ENCODE results near the gene FTH1. TPM values are rescaled to one million over a fixed set of nuclear protein-coding genes. Genes with fewer than 3 reads are reported as not detected.

Gene FTH1
- total and polyA plus RNA-seq, 2 donors (not counting 1 experiment from before 2014, with no cell fraction given), result 2,219 to 2,789 TPM

- Histone ChIP-seq H3K27ac (ENCODE audit: insufficient read depth, low read length) (no peak overlapping the region), H3K4me2 (ENCODE audit: extremely low read depth, insufficient read depth, low read length) (no peak overlapping the region), H3K27me3 (ENCODE audit: control insufficient read depth, insufficient read depth, low read length) (peaks cover 2% of the 10 kb centered on the region), H3K9me3 (ENCODE audit: control insufficient read depth, insufficient read depth, low read depth, low read length) (no peaks in the 10 kb centered on the region), H3K9ac (ENCODE audit: insufficient read depth, low read length) (no peak overlapping the region), H2AFZ (ENCODE audit: low read length) (no peak overlapping the region), H4K20me1 (ENCODE audit: control insufficient read depth, extremely low read depth, insufficient read depth, low read length) (no peaks in the 10 kb centered on the region), H3K4me1 (ENCODE audit: control insufficient read depth, extremely low read depth, insufficient read depth, low read length) (peaks cover 2% of the 10 kb centered on the region), H3K4me3 (replicated peaks in 1 of 4; ENCODE audit: control extremely low read depth in 1 of 4, insufficient read depth in 1 of 4, low read depth in 3 of 4, low read length in 4 of 4) (no peak overlapping the region), H3K79me2 (ENCODE audit: control insufficient read depth, insufficient read depth, low read length) (no peaks in the 10 kb centered on the region), H3K36me3 (ENCODE audit: control insufficient read depth, insufficient read depth, low read length) (no peaks in the 10 kb centered on the region)
- DNase-seq (ENCODE audit: low read depth in 2 of 2), result no peak
- no peak for TF ChIP-seq CTCF (conservative IDR thresholded peaks at IDR 0.05 in 1 of 2, IDR thresholded peaks at IDR 0.05 in 1 of 2; ENCODE audit: low read depth in 1 of 2, low read length in 2 of 2)
- TF ChIP-seq EZH2 (IDR thresholded peaks at IDR 0.05; ENCODE audit: low read length, missing control alignments), result no peak
Measured at GRCh38 chr11:61946894-61947293, 20.5 kb downstream of the FTH1 start.

GRCh38 chr11:61945191-61945590 lies 22.2 kb downstream of the FTH1 start:
- TF ChIP-seq CTCF (conservative IDR thresholded peaks at IDR 0.05 in 1 of 2, IDR thresholded peaks at IDR 0.05 in 1 of 2; ENCODE audit: low read depth in 1 of 2, low read length in 2 of 2), result no peak
- no peak for TF ChIP-seq EZH2 (IDR thresholded peaks at IDR 0.05; ENCODE audit: low read length, missing control alignments)
- no peak overlapping the region for H3K4me2 ChIP-seq (ENCODE audit: extremely low read depth, insufficient read depth, low read length)
- no peaks in the 10 kb centered on the region for H3K9me3 ChIP-seq (ENCODE audit: control insufficient read depth, insufficient read depth, low read depth, low read length)
- no peak overlapping the region for H3K9ac ChIP-seq (ENCODE audit: insufficient read depth, low read length)
- H3K27me3 ChIP-seq (ENCODE audit: control insufficient read depth, insufficient read depth, low read length), result peaks cover 2% of the 10 kb centered on the region
- H3K27ac ChIP-seq (ENCODE audit: insufficient read depth, low read length), result no peak overlapping the region
- H2AFZ ChIP-seq (ENCODE audit: low read length), result no peak overlapping the region
- no peak for DNase-seq (ENCODE audit: low read depth in 2 of 2)
- H4K20me1 ChIP-seq (ENCODE audit: control insufficient read depth, extremely low read depth, insufficient read depth, low read length), result no peaks in the 10 kb centered on the region
- H3K79me2 ChIP-seq (ENCODE audit: control insufficient read depth, insufficient read depth, low read length), result no peaks in the 10 kb centered on the region
- no peak overlapping the region for H3K4me3 ChIP-seq (replicated peaks in 1 of 4; ENCODE audit: control extremely low read depth in 1 of 4, insufficient read depth in 1 of 4, low read depth in 3 of 4, low read length in 4 of 4)
- H3K36me3 ChIP-seq (ENCODE audit: control insufficient read depth, insufficient read depth, low read length), result no peaks in the 10 kb centered on the region
- H3K4me1 ChIP-seq (ENCODE audit: control insufficient read depth, extremely low read depth, insufficient read depth, low read length), result peaks cover 2% of the 10 kb centered on the region

GRCh38 chr11:61940466-61940865 lies 27.0 kb downstream of the FTH1 start:
- Histone ChIP-seq H3K27ac (ENCODE audit: insufficient read depth, low read length) (no peak overlapping the region), H3K36me3 (ENCODE audit: control insufficient read depth, insufficient read depth, low read length) (no peaks in the 10 kb centered on the region), H4K20me1 (ENCODE audit: control insufficient read depth, extremely low read depth, insufficient read depth, low read length) (no peaks in the 10 kb centered on the region), H3K79me2 (ENCODE audit: control insufficient read depth, insufficient read depth, low read length) (no peaks in the 10 kb centered on the region), H3K9ac (ENCODE audit: insufficient read depth, low read length) (no peak overlapping the region), H3K4me1 (ENCODE audit: control insufficient read depth, extremely low read depth, insufficient read depth, low read length) (no peaks in the 10 kb centered on the region), H2AFZ (ENCODE audit: low read length) (no peak overlapping the region), H3K27me3 (ENCODE audit: control insufficient read depth, insufficient read depth, low read length) (peaks cover 2% of the 10 kb centered on the region), H3K9me3 (ENCODE audit: control insufficient read depth, insufficient read depth, low read depth, low read length) (no peaks in the 10 kb centered on the region), H3K4me3 (replicated peaks in 1 of 4; ENCODE audit: control extremely low read depth in 1 of 4, insufficient read depth in 1 of 4, low read depth in 3 of 4, low read length in 4 of 4) (no peak overlapping the region), H3K4me2 (ENCODE audit: extremely low read depth, insufficient read depth, low read length) (no peak overlapping the region)
- no peak for DNase-seq (ENCODE audit: low read depth in 2 of 2)
- TF ChIP-seq EZH2 (IDR thresholded peaks at IDR 0.05; ENCODE audit: low read length, missing control alignments) (no peak), CTCF (conservative IDR thresholded peaks at IDR 0.05 in 1 of 2, IDR thresholded peaks at IDR 0.05 in 1 of 2; ENCODE audit: low read depth in 1 of 2, low read length in 2 of 2) (no peak)

Measured in fibroblast of lung (primary cell).